Lower leg skin (tissue), 4 donors: ENCODE measurements around the gene MPRIP. TPM values are rescaled to one million over a fixed set of nuclear protein-coding genes. Genes with fewer than 3 reads are reported as not detected.

Experiments
- DNase-seq, 2 donors: peaks; one replicate each; pipeline ENCODE4 v3.0.0-alpha.2; 2019; ENCODE audit warnings: low spot score in 2 of 2
- H3K4me3 ChIP-seq: fragments of 200-600 bp; sonication (generic); 2 replicates; pipeline ENCODE4 v1.5.1; 2017; ENCODE audit warnings: mild to moderate bottlenecking, low read depth; ENCODE audit not compliant: poor library complexity, severe bottlenecking
- POLR2A ChIP-seq, 2 donors: fragments of 450-650 bp; IDR thresholded peaks; one replicate each; pipeline ENCODE4 v1.6.1; 2016 to 2017; ENCODE audit warnings: antibody characterized with exemption in 2 of 2, mild to moderate bottlenecking in 1 of 2, moderate library complexity in 1 of 2
- WGBS, 2 donors: methylation state at CpG; one replicate each; pipeline ENCODE4 v1.1.5; 2018; 5-methylcytosine and 5-hydroxymethylcytosine counted together
- intact Hi-C: fragments of 100-400 bp; cut with DNase I; formaldehyde crosslinking; loops from one replicate; pipeline ENCODE4 v1.15.0; 2023; ENCODE audit warnings: low total_unique reads
- total RNA-seq, 4 donors: library from RNA; depleted of rRNA; stranded (reverse); fragments of >200 nt; gene quantifications; one replicate each; pipeline ENCODE4 v1.1.0, GENCODE V29; 2016
- TF ChIP-seq, protein P1 (sequence below), 3 donors: fragments of 450-650 bp; IDR thresholded peaks; one replicate each; pipeline ENCODE4 v1.5.1; 2016; ENCODE audit warnings: antibody characterized with exemption in 3 of 3, mild to moderate bottlenecking in 3 of 3, moderate library complexity in 2 of 3

MPRIP gene
- total RNA-seq, 4 donors from 2014 or later, result 128 to 217 (median 141) TPM

DNA sequence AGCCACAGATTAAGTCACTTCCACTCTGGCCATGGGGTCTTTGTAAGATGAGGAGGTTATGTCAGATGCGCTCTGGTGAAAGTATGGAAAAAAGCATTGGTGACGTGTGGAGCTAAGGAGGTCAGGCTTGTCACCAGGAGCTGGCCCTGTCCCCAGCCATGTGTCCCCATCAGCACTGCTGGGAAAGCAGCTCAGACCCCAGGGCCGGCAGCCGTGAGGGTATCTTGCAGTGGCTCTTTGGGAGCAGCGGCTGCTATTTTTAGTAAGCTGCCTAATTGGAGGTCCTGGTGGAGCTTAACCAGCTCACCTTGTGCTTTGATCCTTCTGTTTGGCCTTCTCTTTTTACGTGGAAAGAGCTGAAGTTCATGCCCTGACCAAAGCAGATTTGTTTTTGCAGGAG is 60.9 kb downstream of the MPRIP start:
- no peak for DNase-seq
- H3K4me3 ChIP-seq, result no peak overlapping the region
- intact Hi-C loops, result no loop called here
- WGBS, 2 donors, result 83 to 84% methylated on average over 6 of the region's 6 CpGs
- TF ChIP-seq, protein P1, sequence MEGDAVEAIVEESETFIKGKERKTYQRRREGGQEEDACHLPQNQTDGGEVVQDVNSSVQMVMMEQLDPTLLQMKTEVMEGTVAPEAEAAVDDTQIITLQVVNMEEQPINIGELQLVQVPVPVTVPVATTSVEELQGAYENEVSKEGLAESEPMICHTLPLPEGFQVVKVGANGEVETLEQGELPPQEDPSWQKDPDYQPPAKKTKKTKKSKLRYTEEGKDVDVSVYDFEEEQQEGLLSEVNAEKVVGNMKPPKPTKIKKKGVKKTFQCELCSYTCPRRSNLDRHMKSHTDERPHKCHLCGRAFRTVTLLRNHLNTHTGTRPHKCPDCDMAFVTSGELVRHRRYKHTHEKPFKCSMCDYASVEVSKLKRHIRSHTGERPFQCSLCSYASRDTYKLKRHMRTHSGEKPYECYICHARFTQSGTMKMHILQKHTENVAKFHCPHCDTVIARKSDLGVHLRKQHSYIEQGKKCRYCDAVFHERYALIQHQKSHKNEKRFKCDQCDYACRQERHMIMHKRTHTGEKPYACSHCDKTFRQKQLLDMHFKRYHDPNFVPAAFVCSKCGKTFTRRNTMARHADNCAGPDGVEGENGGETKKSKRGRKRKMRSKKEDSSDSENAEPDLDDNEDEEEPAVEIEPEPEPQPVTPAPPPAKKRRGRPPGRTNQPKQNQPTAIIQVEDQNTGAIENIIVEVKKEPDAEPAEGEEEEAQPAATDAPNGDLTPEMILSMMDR (IDR thresholded peaks at IDR 0.05), result no peak
- no peak for TF ChIP-seq POLR2A (IDR thresholded peaks at IDR 0.05)

DNA sequence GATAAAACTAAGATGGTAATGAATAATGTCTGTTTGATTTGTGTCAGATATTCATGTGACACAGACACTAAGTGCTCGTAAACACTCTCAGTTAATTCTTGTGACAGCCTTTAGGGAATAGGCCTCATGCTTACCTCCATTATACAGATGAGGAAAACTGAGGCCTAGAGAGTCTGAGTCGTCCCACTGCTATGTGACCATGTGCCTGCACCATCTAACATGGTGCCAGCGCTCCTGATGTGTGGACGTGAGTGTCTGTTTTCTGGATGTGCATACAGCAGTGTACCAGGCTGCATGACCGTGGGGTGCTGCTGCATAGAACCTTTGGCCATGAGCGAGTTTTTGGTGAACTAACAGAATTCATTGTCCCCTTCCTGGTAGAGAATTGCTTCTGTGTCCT is 61.8 kb downstream of the MPRIP start:
- H3K4me3 ChIP-seq, result no peak overlapping the region
- no peak for DNase-seq
- WGBS, 2 donors, result 87 to 96% methylated on average over 6 of the region's 6 CpGs
- TF ChIP-seq, protein P1 (IDR thresholded peaks at IDR 0.05), result no peak
- TF ChIP-seq POLR2A (IDR thresholded peaks at IDR 0.05), result no peak
- intact Hi-C loops, result no loop called here

DNA sequence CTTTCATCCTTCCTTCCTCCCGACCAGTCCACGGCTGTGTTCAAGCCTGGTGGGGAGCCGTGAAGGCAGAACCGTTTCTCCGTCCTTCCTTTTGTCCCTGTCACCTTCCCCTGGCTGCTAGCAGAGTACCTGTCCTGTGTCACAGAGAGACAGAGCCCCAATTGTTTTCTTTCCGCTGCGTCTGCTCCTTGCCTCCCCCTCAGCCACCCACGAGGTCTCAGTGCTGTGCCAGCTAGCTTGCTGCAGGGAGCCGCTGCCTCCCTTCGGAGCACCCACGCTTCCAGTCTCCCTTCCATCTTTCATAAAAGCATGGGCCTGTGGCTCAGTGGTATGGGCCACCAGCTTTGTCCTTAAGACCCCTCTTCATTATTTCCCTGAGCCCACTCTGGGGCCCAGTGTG is 62.2 kb downstream of the MPRIP start:
- no peak for TF ChIP-seq POLR2A (IDR thresholded peaks at IDR 0.05)
- TF ChIP-seq, protein P1 (IDR thresholded peaks at IDR 0.05), result no peak
- intact Hi-C loops, result no loop called here
- 80 to 88% methylated on average over 11 of the region's 11 CpGs for WGBS, 2 donors
- DNase-seq, result no peak
- no peak overlapping the region for H3K4me3 ChIP-seq

DNA sequence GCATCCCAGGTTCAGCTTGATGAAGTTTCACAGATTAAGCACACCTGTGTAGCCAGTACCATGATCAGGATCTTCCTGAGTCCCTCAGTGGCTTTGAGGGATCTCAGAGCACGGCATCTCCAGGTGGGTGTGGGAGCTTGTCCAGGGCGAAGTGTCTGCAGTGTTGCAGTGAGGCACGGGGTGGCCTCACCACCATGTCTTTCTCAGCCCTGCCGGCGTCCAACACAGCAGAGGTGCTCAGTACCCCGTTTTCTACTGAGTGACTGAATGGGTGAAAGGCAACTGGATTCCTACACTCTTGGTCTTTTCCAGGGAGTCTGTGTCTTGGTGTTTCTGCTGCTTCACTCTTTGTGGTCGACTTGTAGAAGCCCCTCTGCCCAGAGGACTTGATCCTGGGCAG is 63.7 kb downstream of the MPRIP start:
- H3K4me3 ChIP-seq, result no peak overlapping the region
- WGBS, 2 donors, result 89 to 90% methylated on average over 7 of the region's 7 CpGs
- intact Hi-C loops, result no loop called here
- TF ChIP-seq, protein P1 (IDR thresholded peaks at IDR 0.05), result no peak
- TF ChIP-seq POLR2A (IDR thresholded peaks at IDR 0.05), result no peak
- DNase-seq, result no peak

DNA sequence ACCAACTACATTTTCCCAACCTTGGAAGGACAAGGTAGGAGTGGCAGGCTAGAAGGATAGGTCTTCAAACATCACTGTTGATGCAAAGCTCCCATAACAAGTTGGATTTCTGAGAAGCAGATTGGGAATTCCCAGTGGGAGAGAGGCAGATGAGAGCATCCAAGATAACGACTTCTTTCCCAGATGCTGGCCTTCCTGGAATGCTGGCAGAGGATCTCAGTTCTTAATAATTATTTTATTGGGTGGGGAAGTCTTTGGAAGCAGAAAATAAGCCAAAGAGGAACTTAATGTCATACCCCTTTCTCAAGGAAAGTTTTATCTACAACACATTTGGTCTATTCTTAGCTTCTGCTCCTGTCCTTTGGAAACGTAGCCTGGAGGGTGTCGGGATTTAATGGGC is 64.5 kb downstream of the MPRIP start:
- 19 to 37% methylated on average over 3 of the region's 3 CpGs for WGBS, 2 donors
- no peak for DNase-seq
- intact Hi-C loops, result no loop called here
- H3K4me3 ChIP-seq, result no peak overlapping the region
- no peak for TF ChIP-seq POLR2A (IDR thresholded peaks at IDR 0.05)
- TF ChIP-seq, protein P1 (IDR thresholded peaks at IDR 0.05), result no peak

DNA sequence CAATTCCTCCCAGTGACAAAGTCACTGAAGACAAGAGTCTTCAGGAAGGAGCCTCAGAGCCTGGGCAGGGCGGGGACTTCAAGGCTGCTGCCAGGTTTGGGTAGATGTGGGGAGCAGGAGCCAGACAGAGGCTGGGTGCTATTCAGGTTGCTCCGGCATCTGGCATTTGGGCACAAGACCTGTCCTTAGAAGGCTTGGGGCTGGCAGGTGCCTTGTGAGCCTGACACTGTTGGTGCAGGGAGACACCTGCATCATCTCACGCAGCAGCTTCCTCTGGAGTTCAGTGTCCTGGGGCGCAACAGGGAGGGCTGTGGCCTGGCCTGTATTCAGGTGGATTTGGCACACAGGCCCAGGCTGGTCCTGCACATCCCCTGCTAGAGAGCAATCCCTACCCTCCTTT is 65.0 kb downstream of the MPRIP start:
- no peak for TF ChIP-seq POLR2A (IDR thresholded peaks at IDR 0.05)
- TF ChIP-seq, protein P1 (IDR thresholded peaks at IDR 0.05), result no peak
- WGBS, 2 donors, result 44 to 59% methylated on average over 4 of the region's 4 CpGs
- DNase-seq, result no peak
- H3K4me3 ChIP-seq, result no peak overlapping the region
- intact Hi-C loops, result no loop called here
